SK-N-SH (cell line): ENCODE results near the gene PPP1R1C. TPM values are rescaled to one million over a fixed set of nuclear protein-coding genes. Genes with fewer than 3 reads are reported as not detected.

Source experiments
- CTCF ChIA-PET: fragments of 300-600, 350-600 bp; formaldehyde crosslinking; extraction: SDS; loops from one replicate; lab custom pipeline; 2021; lab: Yijun Ruan, JAX
- POLR2A ChIA-PET: fragments of 350-600 bp; sonication (Branson Sonifier 250); formaldehyde crosslinking; extraction: SDS; loops from one replicate; lab custom pipeline; 2020; ENCODE audit warnings: antibody characterized with exemption, inconsistent platforms; lab: Yijun Ruan, JAX
- DNase-seq: peaks from one replicate; pipeline ENCODE4 v3.0.0; 2012
- H2AFZ ChIP-seq: fragments of 200-600 bp; sonication (generic); 2 replicates; pipeline ENCODE4 v1.8.1; 2016; ENCODE audit warnings: antibody characterized with exemption, mild to moderate bottlenecking, low read depth
- H3F3A ChIP-seq: fragments of 200-600 bp; sonication (generic); replicated peaks from 2 replicates; pipeline ENCODE3; 2016; ENCODE audit warnings: antibody characterized with exemption, mild to moderate bottlenecking; ENCODE audit not compliant: insufficient read depth
- H3K27ac ChIP-seq, 2 experiments: fragments of 200-500 bp in 1 of 2; fragments of 200-600 bp in 1 of 2; sonication (Bioruptor generic) in 1 of 2; sonication (generic), shearing (Covaris generic) in 1 of 2; 2 replicates each; pipeline versions ENCODE4 v1.5.1 to v1.6.1; 2014 to 2016; ENCODE audit warnings: low read depth in 2 of 2, inconsistent platforms in 1 of 2, low read length in 1 of 2, mild to moderate bottlenecking in 1 of 2, mixed read lengths in 1 of 2
- H3K27me3 ChIP-seq: fragments of 200-600 bp; sonication (generic), shearing (Covaris generic); 2 replicates; pipeline ENCODE4 v1.6.1; 2016; ENCODE audit warnings: mixed run types; ENCODE audit not compliant: insufficient read depth
- H3K36me3 ChIP-seq, 2 experiments: fragments of 200-500 bp in 1 of 2; fragments of 200-600 bp in 1 of 2; sonication (Bioruptor generic) in 1 of 2; sonication (generic) in 1 of 2; replicated peaks in 1 of 2; 2 replicates each; pipeline versions ENCODE3 to v1.5.1; 2014 to 2016; ENCODE audit warnings: low read length in 1 of 2, mild to moderate bottlenecking in 1 of 2; ENCODE audit not compliant: insufficient read depth in 2 of 2, control insufficient read depth in 1 of 2
- H3K4me1 ChIP-seq, 2 experiments: fragments of 200-500 bp in 1 of 2; fragments of 200-600 bp in 1 of 2; sonication (Bioruptor generic) in 1 of 2; sonication (generic), shearing (Covaris generic) in 1 of 2; 2 replicates each; pipeline versions ENCODE4 v1.5.1 to v1.6.1; 2014 to 2016; ENCODE audit warnings: low read depth in 1 of 2, low read length in 1 of 2, mixed run types in 1 of 2; ENCODE audit not compliant: insufficient read depth in 2 of 2, control insufficient read depth in 1 of 2
- H3K4me2 ChIP-seq: fragments of 200-600 bp; sonication (generic), shearing (Covaris generic); 2 replicates; pipeline ENCODE4 v1.6.1; 2017; ENCODE audit warnings: mixed run types
- H3K4me3 ChIP-seq, 2 experiments: fragments of 200-500 bp in 1 of 2; fragments of 200-600 bp in 1 of 2; sonication (Bioruptor generic) in 1 of 2; sonication (generic), shearing (Covaris generic) in 1 of 2; 2 replicates each; pipeline versions ENCODE4 v1.5.1 to v1.8.1; 2014 to 2016; ENCODE audit warnings: low read depth in 2 of 2, inconsistent platforms in 1 of 2, low read length in 1 of 2, mild to moderate bottlenecking in 1 of 2, mixed read lengths in 1 of 2, moderate library complexity in 1 of 2
- H3K79me2 ChIP-seq: fragments of 200-600 bp; sonication (generic); 2 replicates; pipeline ENCODE4 v1.8.1; 2017; ENCODE audit warnings: mild to moderate bottlenecking; ENCODE audit not compliant: insufficient read depth
- H3K9ac ChIP-seq: fragments of 200-600 bp; sonication (generic); 2 replicates; pipeline ENCODE4 v1.6.1; 2017; ENCODE audit warnings: mixed run types
- H3K9me2 ChIP-seq: fragments of 200-600 bp; sonication (generic); 2 replicates; pipeline ENCODE4 v1.6.1; 2017; ENCODE audit warnings: mixed run types
- H3K9me3 ChIP-seq: fragments of 200-600 bp; sonication (generic); 2 replicates; pipeline ENCODE4 v1.6.1; 2017; ENCODE audit warnings: mixed run types, mild to moderate bottlenecking, moderate library complexity
- H4K20me1 ChIP-seq: fragments of 200-600 bp; sonication (generic); 2 replicates; pipeline ENCODE4 v1.6.1; 2017; ENCODE audit warnings: mild to moderate bottlenecking, mixed run types; ENCODE audit not compliant: insufficient read depth
- CTCF ChIP-seq: fragments of 200-600 bp; sonication (generic); IDR thresholded peaks from 2 replicates; pipeline ENCODE4 v1.6.1; 2017; ENCODE audit warnings: antibody characterized with exemption, mild to moderate bottlenecking, moderate library complexity
- FOXM1 ChIP-seq: IDR thresholded peaks from 2 replicates; pipeline ENCODE4 v1.4.0; 2012; ENCODE audit warnings: low read depth, mild to moderate bottlenecking
- GABPA ChIP-seq: IDR thresholded peaks from 2 replicates; pipeline ENCODE4 v1.4.0; 2012; ENCODE audit warnings: low read depth, mild to moderate bottlenecking
- GATA2 ChIP-seq: sonication (generic); formaldehyde crosslinking; IDR thresholded peaks from 2 replicates; pipeline ENCODE4 v1.5.0; 2020; ENCODE audit warnings: mild to moderate bottlenecking, missing genetic modification reagents
- MEF2A ChIP-seq: IDR thresholded peaks from 2 replicates; pipeline ENCODE4 v1.4.0; 2012; ENCODE audit warnings: low read depth, borderline replicate concordance
- MXI1 ChIP-seq: IDR thresholded peaks from 2 replicates; pipeline ENCODE4 v1.6.1; 2012; ENCODE audit warnings: mild to moderate bottlenecking, low read depth, low read length, improper control_type of control experiment
- NRF1 ChIP-seq: IDR thresholded peaks from 2 replicates; pipeline ENCODE4 v1.6.1; 2012; ENCODE audit warnings: low read depth, mild to moderate bottlenecking, low read length
- PBX3 ChIP-seq: IDR thresholded peaks from 2 replicates; pipeline ENCODE4; 2012
- RXRA ChIP-seq: IDR thresholded peaks from 2 replicates; pipeline ENCODE4 v1.4.0; 2012; ENCODE audit warnings: low read depth, mild to moderate bottlenecking, borderline replicate concordance
- TAF1 ChIP-seq: IDR thresholded peaks from 2 replicates; pipeline ENCODE4 v1.6.1; 2012; ENCODE audit warnings: low read depth, mild to moderate bottlenecking, low read length, moderate library complexity, borderline replicate concordance
- WGBS: methylation state at CpG from one replicate; pipeline ENCODE4 v1.1.6; 2017; ENCODE audit warnings: low lambda C conversion rate; 5-methylcytosine and 5-hydroxymethylcytosine counted together
- polyA plus RNA-seq, 3 experiments: library from polyadenylated mRNA; depleted of rRNA; stranded (reverse); fragments of >200 nt; gene quantifications; 2 replicates each; pipeline ENCODE4 v1.2.3, GENCODE V29; 2012
- TF ChIP-seq, protein P1 (sequence below): fragments of 150-350 bp; IDR thresholded peaks from 2 replicates; pipeline ENCODE4 v1.6.1; 2016; ENCODE audit warnings: mild to moderate bottlenecking, low read depth, low read length
- TF ChIP-seq, protein P2 (sequence below): IDR thresholded peaks from 2 replicates; pipeline ENCODE4 v1.6.1; 2012; ENCODE audit warnings: mild to moderate bottlenecking, low read depth, low read length, moderate library complexity
- TF ChIP-seq, protein P3 (sequence below): IDR thresholded peaks from 2 replicates; pipeline ENCODE4 v1.4.0; 2012; ENCODE audit warnings: low read depth, borderline replicate concordance

The PPP1R1C gene
- polyA plus RNA-seq, 1 of the 3 experiments (the other 2 are of a cell fraction): 0.41 TPM

GRCh38 chr2:181970160-181970794, 15.4 kb upstream of the PPP1R1C start:
- Histone ChIP-seq H3K79me2 (no peaks in the 10 kb centered on the region), H2AFZ (no peak overlapping the region), H3K36me3 (no peaks in the 10 kb centered on the region), H3K9me3 (no peaks in the 10 kb centered on the region), H3K9ac (no peak overlapping the region), H3K27ac (no peak overlapping the region), H4K20me1 (no peaks in the 10 kb centered on the region), H3K27me3 (no peaks in the 10 kb centered on the region), H3K4me1 (no peaks in the 10 kb centered on the region), H3K4me2 (no peak overlapping the region), H3K4me3 (no peak overlapping the region), H3K9me2 (no peaks in the 10 kb centered on the region), H3F3A (no peaks in the 10 kb centered on the region)
- CTCF ChIA-PET: no interaction called here
- TF ChIP-seq TAF1: no peak
- TF ChIP-seq, protein P1, sequence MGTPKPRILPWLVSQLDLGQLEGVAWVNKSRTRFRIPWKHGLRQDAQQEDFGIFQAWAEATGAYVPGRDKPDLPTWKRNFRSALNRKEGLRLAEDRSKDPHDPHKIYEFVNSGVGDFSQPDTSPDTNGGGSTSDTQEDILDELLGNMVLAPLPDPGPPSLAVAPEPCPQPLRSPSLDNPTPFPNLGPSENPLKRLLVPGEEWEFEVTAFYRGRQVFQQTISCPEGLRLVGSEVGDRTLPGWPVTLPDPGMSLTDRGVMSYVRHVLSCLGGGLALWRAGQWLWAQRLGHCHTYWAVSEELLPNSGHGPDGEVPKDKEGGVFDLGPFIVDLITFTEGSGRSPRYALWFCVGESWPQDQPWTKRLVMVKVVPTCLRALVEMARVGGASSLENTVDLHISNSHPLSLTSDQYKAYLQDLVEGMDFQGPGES: no peak
- TF ChIP-seq MXI1: no peak
- no peak for TF ChIP-seq CTCF
- TF ChIP-seq MEF2A: no peak
- TF ChIP-seq NRF1: no peak
- POLR2A ChIA-PET: no interaction called here
- no peak for DNase-seq
- WGBS: 74% methylated on average over 2 of the region's 2 CpGs

DNA sequence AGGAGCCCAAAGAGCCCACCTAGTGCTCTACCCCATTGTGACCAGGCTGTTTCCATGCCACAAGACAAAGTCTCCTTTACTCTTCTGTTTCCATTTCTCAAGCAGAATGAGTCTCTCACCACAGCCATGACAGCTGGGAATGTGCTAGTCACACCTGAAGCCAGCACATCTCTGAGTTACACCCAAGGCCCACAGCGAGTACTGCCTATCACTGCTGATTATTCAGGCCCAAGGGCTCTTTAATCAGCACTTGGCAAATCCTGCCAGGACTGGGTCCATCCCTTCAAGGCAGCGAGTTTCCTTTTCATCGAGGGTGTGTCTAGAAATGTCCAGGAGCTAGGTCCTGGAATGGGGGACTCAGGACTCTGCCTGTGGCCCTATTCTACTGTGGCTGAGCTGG, 14.6 kb upstream of the PPP1R1C start:
- no peaks in the 10 kb centered on the region for H3K9me3 ChIP-seq
- ChIA-PET POLR2A (no interaction called here), CTCF (no interaction called here)
- no peaks in the 10 kb centered on the region for H3F3A ChIP-seq
- H3K4me3 ChIP-seq: no peak overlapping the region
- no peaks in the 10 kb centered on the region for H3K9me2 ChIP-seq
- H3K27ac ChIP-seq: no peak overlapping the region
- H3K4me2 ChIP-seq: no peak overlapping the region
- H3K9ac ChIP-seq: no peak overlapping the region
- H3K27me3 ChIP-seq: no peaks in the 10 kb centered on the region
- TF ChIP-seq NRF1 (no peak), RXRA (no peak), PBX3 (no peak), GABPA (no peak), GATA2 (CRISPR knock-in tag) (no peak), FOXM1 (no peak), MXI1 (no peak)
- TF ChIP-seq, protein P2, sequence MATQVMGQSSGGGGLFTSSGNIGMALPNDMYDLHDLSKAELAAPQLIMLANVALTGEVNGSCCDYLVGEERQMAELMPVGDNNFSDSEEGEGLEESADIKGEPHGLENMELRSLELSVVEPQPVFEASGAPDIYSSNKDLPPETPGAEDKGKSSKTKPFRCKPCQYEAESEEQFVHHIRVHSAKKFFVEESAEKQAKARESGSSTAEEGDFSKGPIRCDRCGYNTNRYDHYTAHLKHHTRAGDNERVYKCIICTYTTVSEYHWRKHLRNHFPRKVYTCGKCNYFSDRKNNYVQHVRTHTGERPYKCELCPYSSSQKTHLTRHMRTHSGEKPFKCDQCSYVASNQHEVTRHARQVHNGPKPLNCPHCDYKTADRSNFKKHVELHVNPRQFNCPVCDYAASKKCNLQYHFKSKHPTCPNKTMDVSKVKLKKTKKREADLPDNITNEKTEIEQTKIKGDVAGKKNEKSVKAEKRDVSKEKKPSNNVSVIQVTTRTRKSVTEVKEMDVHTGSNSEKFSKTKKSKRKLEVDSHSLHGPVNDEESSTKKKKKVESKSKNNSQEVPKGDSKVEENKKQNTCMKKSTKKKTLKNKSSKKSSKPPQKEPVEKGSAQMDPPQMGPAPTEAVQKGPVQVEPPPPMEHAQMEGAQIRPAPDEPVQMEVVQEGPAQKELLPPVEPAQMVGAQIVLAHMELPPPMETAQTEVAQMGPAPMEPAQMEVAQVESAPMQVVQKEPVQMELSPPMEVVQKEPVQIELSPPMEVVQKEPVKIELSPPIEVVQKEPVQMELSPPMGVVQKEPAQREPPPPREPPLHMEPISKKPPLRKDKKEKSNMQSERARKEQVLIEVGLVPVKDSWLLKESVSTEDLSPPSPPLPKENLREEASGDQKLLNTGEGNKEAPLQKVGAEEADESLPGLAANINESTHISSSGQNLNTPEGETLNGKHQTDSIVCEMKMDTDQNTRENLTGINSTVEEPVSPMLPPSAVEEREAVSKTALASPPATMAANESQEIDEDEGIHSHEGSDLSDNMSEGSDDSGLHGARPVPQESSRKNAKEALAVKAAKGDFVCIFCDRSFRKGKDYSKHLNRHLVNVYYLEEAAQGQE: no peak
- TF ChIP-seq, protein P3, sequence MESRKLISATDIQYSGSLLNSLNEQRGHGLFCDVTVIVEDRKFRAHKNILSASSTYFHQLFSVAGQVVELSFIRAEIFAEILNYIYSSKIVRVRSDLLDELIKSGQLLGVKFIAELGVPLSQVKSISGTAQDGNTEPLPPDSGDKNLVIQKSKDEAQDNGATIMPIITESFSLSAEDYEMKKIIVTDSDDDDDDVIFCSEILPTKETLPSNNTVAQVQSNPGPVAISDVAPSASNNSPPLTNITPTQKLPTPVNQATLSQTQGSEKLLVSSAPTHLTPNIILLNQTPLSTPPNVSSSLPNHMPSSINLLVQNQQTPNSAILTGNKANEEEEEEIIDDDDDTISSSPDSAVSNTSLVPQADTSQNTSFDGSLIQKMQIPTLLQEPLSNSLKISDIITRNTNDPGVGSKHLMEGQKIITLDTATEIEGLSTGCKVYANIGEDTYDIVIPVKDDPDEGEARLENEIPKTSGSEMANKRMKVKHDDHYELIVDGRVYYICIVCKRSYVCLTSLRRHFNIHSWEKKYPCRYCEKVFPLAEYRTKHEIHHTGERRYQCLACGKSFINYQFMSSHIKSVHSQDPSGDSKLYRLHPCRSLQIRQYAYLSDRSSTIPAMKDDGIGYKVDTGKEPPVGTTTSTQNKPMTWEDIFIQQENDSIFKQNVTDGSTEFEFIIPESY: no peak
- TF ChIP-seq, protein P1: no peak
- TF ChIP-seq, all 33 proteins: peak for 0
- Histone ChIP-seq H4K20me1 (no peaks in the 10 kb centered on the region), H3K4me1 (no peaks in the 10 kb centered on the region), H2AFZ (no peak overlapping the region), H3K36me3 (no peaks in the 10 kb centered on the region), H3K79me2 (no peaks in the 10 kb centered on the region)
- no peak for DNase-seq
- WGBS: 57% methylated on average over 3 of the region's 3 CpGs
